Ammon's horn (tissue), 1 donor: ENCODE measurements around the gene FADS2.

ENCODE experiments used
- DNase-seq: peaks from one replicate; pipeline ENCODE4 v3.0.0-alpha.2; 2016; ENCODE audit warnings: low spot score

FADS2 gene

GRCh38 chr11:61887839-61888494 lies 59.9 kb downstream of the FADS2 start:
- no peak for DNase-seq

DNA sequence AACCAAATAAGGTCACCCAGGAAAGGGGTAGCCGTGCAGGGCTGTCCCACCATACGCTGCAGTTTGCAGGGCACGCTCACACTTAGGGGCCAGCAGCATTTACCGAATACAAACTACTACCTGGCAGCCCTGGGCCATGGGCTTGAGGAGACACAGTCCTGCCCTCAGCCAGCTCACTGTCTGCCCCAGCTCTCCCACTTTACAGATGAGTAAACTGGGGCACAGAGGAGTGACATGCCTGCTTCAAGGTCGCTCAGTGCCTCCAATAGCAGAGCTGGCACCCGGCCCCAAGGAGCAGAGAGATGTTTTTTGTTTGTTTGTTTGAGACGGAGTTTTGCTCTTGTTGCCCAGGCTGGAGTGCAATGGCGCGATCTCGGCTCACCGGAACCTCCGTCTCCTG lies 60.5 kb downstream of the FADS2 start:
- DNase-seq: no peak

GRCh38 chr11:61889831-61890230 lies 61.7 kb downstream of the FADS2 start:
- no peak for DNase-seq

DNA sequence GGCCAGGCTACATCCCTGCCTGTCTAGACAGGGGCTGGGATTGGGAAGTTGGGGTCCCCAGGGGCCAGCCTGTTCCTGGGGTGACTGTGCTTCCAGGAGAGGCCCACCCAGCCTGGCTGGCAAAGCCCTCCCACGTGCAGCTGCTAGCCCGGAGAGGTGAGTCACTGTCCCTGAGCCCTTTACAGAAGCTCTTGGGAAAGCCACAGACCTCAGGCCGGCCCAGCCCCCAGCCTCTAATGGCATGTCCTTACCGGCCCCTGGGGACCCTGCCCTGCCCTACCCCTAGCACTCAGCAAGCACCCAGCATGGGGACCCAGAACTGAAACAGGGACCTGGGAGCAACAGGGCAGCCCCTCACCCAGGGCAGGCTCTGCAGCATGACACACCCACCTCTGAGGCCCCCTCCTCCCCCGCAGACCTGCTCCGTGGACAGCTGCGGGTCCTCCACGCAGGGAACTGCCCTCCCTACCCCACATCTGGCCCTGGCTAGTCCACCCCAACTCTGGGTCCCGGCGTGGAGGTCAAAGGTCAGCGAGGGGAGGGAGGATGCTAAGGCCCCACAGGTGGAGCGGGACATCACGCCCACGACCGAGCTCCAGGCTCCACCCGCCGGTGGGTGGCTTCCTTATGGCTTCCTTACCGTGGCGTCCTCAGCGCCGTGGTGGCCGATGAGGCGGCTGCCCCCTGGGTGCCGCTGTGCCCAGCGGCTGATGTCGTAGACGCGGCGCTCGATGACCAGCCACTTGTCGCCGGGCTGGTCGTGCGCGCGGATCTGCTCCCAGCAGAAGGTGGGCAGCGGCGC lies 62.6 kb downstream of the FADS2 start:
- no peak for DNase-seq

DNA sequence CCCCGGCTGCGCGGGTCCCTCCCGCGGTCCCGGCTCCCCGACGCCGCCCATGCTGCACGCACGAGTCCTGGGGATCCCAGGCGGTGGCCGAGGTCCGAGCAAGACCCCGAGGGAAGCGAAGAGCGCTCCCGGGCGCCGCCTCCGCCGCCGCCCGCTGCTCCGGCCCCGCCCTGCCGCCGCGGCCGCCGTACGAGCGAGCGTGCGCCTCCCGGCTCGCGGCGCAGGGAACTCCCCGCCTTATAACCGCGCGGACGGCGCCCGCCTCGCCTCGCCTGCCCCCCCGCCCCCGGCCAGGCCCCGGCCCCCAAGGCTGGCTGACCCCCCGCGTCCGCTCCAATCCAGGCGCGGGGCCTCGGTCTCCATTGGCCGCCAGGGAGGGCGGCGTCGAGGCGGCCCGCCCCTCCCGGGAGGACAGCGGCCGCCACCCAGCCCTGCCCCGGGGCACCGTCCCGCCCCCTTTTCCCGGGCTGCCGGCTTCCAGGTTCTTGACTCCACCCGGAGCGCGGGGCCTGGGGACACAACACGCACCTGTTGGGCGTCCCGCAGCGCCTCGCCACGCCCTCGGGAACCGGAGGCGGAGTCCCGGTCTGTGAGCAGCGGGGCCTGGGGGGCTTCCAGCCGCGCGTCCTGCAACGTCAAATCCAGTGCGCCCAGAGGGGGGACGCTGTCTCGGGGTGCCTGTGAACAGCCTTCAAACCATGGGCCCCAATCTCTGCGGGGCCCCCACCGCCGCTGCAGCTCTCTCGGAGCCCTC lies 63.4 kb downstream of the FADS2 start, which contains the start of gene FADS3:
FADS3 (minus strand) TSS at position 215 of the 754 bp plus-strand sequence; CDS start at position 51, 164 bp downstream.
- DNase-seq: peak; percentile 89

GRCh38 chr11:61892085-61892370 lies 63.9 kb downstream of the FADS2 start:
- no peak for DNase-seq

DNA sequence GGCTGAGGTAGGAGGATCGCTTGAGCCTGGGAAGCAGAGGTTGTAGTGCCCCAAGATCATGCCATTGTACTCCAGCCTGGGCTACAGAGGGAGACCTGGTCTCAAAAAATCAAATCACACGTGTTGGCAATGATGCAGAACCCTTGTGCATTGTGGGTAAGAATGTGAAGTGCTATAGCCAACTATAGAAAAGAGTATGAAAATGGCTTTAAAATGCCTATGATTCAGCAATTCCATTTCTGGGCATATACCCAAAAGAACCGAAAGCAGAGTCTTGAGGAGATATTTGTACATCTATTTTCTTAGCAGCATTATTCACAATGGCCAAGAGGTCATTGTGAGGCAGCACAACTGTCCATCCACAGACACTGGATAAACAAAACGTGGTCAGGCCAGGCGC lies 65.9 kb downstream of the FADS2 start:
- no peak for DNase-seq

DNA sequence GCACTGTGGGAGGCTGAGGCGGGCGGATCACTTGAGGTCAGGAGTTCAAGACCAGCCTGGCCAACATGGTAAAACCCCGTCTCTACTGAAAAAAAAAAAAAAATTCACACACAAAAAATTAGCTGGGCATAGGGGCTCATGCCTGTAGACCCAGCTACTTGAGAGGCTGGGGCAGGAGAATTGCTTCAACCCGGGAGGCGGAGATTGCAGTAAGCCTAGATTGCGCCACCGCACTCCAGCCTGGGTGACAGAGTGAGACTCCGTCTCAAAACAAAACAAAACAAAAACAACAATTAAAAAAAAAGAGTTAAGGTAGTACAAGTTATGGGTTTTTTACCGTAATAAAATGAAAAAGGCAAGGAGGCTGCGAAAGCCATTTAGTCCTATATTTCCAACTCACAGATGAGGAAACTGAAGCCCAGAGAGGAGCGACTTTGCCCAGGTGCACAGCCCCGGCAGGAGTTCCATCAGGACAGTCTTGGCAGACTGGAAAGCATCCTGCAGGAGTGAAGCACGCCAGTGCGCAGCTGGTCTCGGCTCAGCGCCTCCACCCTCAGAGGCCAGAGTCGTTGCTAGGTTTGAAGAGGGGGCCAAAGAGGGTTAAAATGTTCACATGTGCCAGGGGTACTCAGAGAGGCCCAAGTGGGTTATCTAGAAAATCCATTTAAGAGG lies 67.1 kb downstream of the FADS2 start:
- DNase-seq: no peak

- no peak for DNase-seq
These were observed 67.6 kb downstream of the FADS2 start for GRCh38 chr11:61895718-61896059.

- DNase-seq: no peak
These were observed 68.7 kb downstream of the FADS2 start for GRCh38 chr11:61896665-61897386.

- DNase-seq: peak; percentile 88
These were observed 69.5 kb downstream of the FADS2 start for GRCh38 chr11:61897387-61898246.

DNA sequence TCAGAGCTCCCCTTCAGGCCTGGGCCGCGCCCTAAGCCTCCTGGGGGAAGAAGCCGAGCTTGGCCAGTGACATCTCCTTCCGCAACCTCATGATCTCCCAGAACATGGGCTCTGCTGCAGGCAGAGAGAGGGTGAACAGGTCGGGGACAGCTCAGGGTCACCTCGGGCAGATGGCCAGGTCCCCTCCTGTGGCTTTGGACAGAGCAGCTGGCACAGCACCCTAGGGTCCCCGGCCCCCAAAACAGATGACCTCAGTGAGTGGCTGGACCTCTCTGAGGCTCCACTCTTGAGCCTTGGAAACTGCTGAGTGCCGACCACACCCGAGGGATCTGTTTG lies 70.1 kb downstream of the FADS2 start:
- no peak for DNase-seq

DNA sequence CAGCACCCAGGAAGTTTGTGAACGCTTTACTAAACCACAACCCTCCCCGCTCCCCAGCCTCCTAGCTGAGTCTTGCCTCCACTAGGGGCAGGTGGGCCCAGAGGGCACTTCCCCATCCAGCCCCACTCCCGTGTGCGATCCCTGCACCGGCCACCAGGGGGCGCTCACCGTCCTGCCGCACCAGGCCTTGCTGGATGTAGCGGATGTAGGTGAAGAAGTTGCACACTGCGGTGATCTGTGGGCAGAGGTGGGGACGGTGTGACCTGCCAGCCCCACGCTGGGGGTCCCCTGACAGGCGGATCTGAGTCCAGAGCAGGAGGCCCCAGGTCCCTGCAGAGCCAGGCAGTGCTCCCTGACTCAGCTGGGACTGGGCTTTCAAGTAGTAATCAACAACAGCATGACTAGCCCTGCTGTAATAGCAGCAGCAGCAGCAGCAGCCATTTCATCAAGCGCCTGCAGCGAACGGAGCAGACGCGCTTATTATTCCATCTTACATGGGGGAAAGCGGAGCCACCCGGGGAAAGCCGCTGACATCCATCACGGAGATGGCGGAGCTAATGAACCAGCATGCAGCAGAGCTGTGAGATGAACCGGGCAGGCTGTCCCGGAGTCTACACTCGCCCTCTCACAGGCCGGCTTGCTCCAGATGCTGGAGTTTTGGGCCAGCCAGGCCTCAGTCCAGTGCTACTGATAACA lies 71.2 kb downstream of the FADS2 start:
- DNase-seq: peak; percentile 83

DNA sequence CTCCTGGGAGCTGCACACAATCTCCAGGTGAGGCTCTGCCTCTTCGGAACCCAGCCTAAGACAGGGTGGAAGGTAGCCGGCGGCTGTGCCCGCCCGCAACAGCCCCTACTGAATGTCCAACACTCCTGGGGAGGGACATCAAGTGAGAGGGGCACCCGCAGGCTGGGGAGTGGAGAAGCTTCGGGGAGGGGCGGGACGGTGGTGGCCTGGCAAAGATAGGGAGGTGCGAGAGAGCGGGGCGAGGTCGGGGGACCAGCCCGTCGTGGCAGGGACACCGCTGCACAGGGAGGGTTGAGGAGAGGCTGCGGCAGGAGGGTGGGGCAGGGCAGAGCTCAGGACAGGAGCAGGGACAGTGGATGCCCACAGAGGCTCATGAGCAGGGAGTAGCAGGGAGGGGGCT lies 72.2 kb downstream of the FADS2 start:
- no peak for DNase-seq

- DNase-seq: no peak
These were observed 73.3 kb downstream of the FADS2 start for GRCh38 chr11:61901397-61901796.

GRCh38 chr11:61902313-61902712 lies 74.2 kb downstream of the FADS2 start:
- no peak for DNase-seq

DNA sequence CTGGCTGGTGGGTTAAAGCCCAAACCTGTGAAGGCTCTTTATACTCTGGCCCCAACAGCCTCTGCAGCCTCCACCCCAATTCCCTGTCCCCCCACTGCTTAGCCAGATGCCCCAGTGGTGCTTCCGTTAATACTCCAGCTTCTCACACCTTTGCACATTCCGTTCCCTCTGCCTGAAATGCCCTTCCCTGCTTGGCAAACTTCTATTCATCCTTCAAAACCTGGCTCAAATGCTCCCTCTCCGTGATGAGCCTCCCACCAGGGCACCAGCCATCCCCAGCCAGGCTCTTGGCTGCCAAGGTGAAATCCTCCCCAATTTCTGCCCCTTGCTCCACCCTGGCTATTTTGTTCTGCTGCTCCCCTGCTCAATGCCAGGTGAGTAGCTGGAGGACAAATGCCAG lies 75.7 kb downstream of the FADS2 start:
- DNase-seq: no peak

- DNase-seq: no peak
These were observed 76.5 kb downstream of the FADS2 start for GRCh38 chr11:61904539-61905048.

- no peak for DNase-seq
These were observed 77.1 kb downstream of the FADS2 start for GRCh38 chr11:61905067-61905696.
